Measurements from ENCODE around the gene ERC2. TPM values are rescaled to one million over a fixed set of nuclear protein-coding genes. Genes with fewer than 3 reads are reported as not detected.

ERC2 gene
- total and polyA plus RNA-seq, 8 donors = 1.2 to 4.8 (median 2.3) TPM

DNA sequence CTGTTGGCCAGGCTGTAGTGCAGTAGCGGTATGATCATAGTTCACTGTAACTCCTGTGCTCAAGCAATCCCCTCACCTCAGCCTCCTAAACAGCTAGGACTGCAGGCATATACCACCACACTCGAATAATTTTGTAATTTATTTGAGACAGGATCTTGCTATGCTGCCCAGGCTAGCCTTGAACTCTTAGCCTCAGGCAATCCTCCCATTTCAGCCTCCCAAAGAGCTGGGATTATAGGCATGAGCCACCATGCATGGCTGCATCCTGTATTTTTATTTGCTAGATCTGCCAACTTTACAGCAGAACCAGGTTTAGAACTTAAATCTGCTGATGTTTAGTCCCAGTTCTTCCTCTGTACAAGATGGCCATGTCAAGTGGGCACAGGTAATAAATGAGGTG lies 69.6 kb downstream of the ERC2 start:
- H3K4me1 ChIP-seq = no peaks in the 10 kb centered on the region
- H3K9me3 ChIP-seq = no peaks in the 10 kb centered on the region
- H3K27me3 ChIP-seq = no peaks in the 10 kb centered on the region
- 77 to 79% methylated on average over 2 of the region's 2 CpGs for WGBS, 2 donors
- no peak overlapping the region for H3K27ac ChIP-seq
- H3K4me3 ChIP-seq = no peak overlapping the region
- no peaks in the 10 kb centered on the region for H3K36me3 ChIP-seq
- TF ChIP-seq, protein P1, sequence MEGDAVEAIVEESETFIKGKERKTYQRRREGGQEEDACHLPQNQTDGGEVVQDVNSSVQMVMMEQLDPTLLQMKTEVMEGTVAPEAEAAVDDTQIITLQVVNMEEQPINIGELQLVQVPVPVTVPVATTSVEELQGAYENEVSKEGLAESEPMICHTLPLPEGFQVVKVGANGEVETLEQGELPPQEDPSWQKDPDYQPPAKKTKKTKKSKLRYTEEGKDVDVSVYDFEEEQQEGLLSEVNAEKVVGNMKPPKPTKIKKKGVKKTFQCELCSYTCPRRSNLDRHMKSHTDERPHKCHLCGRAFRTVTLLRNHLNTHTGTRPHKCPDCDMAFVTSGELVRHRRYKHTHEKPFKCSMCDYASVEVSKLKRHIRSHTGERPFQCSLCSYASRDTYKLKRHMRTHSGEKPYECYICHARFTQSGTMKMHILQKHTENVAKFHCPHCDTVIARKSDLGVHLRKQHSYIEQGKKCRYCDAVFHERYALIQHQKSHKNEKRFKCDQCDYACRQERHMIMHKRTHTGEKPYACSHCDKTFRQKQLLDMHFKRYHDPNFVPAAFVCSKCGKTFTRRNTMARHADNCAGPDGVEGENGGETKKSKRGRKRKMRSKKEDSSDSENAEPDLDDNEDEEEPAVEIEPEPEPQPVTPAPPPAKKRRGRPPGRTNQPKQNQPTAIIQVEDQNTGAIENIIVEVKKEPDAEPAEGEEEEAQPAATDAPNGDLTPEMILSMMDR (IDR thresholded peaks at IDR 0.05) = no peak
- no peak for ATAC-seq
- intact Hi-C loops (cut with DNase I) = no loop called here
- no peak for DNase-seq
- no peak for FAIRE-seq

DNA sequence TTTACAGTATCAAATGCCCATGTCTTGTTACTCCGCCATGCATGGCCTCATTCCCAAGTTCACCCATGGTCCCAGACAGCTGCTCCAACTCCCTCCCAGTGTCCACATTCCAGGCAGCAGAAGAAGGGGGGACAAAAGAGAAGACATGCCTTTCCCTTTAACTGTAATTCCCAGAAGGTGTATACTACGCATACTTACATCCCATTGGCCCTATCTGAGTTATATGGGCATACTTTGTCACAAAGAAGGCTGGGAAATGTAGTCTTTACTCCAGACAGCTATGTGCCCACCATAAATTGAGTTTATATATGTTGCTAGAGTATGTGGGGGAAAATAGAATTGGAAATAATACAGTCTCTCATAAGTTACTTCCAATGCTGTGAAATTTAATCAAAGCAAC lies 70.5 kb downstream of the ERC2 start:
- 90 to 98% methylated on average over 2 of the region's 2 CpGs for WGBS, 2 donors
- H3K36me3 ChIP-seq = no peaks in the 10 kb centered on the region
- ATAC-seq = no peak
- no peak for FAIRE-seq
- H3K9me3 ChIP-seq = no peaks in the 10 kb centered on the region
- intact Hi-C loops (cut with DNase I) = no loop called here
- no peak overlapping the region for H3K4me3 ChIP-seq
- no peak overlapping the region for H3K27ac ChIP-seq
- DNase-seq = no peak
- TF ChIP-seq, protein P1 (IDR thresholded peaks at IDR 0.05) = no peak
- H3K4me1 ChIP-seq = no peaks in the 10 kb centered on the region
- no peaks in the 10 kb centered on the region for H3K27me3 ChIP-seq

DNA sequence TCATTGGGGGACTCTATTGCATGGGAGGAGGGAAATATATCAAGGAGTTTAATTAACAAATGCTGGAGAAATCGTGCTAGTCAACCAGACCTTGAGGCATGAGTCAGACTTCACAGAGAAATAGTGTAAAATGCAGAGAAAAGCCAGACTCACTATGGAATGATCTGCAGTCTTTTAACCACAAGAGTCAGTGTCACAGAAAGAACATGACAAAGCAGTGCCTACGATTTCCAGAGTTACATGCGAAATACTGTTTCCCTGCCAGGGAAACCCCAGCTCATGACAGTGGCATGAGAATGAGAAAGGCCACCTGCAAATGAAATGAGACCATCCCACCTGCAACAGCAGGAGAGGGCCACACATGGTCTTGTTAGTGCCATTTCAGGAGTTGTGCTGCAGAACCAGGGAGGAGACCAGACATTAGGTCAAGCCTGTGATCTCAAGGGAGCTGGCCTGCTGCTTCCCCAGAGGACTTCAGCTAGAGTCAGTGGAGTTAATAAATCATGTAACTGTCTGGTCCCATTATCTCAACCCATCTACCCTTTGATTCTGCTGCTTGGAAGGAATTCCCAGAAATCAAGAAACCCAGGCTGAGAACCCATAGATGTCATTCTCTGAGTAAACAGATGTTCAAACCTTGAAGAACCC lies 79.0 kb downstream of the ERC2 start:
- no peaks in the 10 kb centered on the region for H3K4me1 ChIP-seq
- no peak overlapping the region for H3K27ac ChIP-seq
- H3K27me3 ChIP-seq = no peaks in the 10 kb centered on the region
- TF ChIP-seq, protein P1 (IDR thresholded peaks at IDR 0.05) = no peak
- intact Hi-C loops (cut with DNase I) = no loop called here
- WGBS, 2 donors = 82 to 92% methylated on average over 3 of the region's 3 CpGs
- H3K9me3 ChIP-seq = no peaks in the 10 kb centered on the region
- H3K36me3 ChIP-seq = no peaks in the 10 kb centered on the region
- DNase-seq = no peak
- H3K4me3 ChIP-seq = no peak overlapping the region
- ATAC-seq = peak in 1 of 4 donors; percentile 30
- FAIRE-seq = no peak

DNA sequence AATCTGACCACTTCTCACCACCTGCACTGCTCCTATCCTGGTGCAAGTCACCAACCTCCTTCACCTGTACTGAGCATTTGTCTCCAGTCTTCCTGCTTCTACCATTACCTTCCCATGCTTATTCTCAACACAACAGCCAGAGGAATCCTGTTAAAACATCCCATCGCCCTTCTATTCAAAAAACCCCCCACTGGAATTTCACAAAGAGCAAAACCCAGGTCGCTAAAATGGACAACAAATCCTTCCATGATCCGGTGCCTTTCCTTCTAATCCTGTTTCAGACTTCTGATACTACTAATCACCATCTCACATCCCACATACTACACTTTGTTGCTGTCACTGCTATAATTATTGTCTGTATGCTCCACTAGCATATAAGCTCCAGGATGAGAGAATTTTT lies 85.2 kb downstream of the ERC2 start:
- intact Hi-C loops (cut with DNase I) = no loop called here
- TF ChIP-seq, protein P1 (IDR thresholded peaks at IDR 0.05) = no peak
- Histone ChIP-seq H3K9me3 (no peaks in the 10 kb centered on the region), H3K27me3 (no peaks in the 10 kb centered on the region), H3K4me3 (no peak overlapping the region), H3K4me1 (no peaks in the 10 kb centered on the region), H3K27ac (no peak overlapping the region), H3K36me3 (no peaks in the 10 kb centered on the region)
- ATAC-seq = no peak
- FAIRE-seq = no peak
- WGBS, 2 donors = 69 to 78% methylated on average over 3 of the region's 3 CpGs
- DNase-seq = no peak

DNA sequence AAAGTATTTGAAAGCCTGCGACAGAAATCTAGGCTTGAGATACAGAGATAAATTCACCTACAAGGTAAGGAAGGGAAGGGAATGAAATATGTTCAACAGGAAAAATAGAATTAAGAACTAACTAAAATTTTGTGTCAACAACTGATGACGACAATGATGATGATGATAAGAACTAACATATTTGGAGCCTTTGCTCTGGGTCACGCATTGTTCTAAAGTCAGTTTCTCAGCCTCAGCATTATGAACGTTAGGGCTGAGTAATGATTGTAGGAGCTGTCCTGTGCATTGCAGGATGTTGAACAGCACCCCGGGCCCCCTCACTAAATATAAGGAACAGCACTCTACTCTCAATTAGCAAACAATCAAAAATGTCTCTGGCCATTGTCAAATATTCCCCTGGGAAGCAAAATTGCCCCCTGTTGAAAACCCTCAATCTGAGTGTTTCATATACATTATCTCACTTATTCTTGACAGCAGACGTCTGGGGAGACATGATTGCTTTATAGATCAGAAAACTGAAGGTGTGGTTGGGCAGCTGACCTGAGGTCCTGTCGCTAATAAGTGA lies 88.5 kb downstream of the ERC2 start:
- 61 to 67% methylated on average over 7 of the region's 7 CpGs for WGBS, 2 donors
- DNase-seq (no peak), ATAC-seq (no peak), FAIRE-seq (no peak)
- intact Hi-C loops (cut with DNase I) = no loop called here
- H3K27ac ChIP-seq = no peak overlapping the region
- no peaks in the 10 kb centered on the region for H3K4me1 ChIP-seq
- no peaks in the 10 kb centered on the region for H3K36me3 ChIP-seq
- H3K4me3 ChIP-seq = no peak overlapping the region
- TF ChIP-seq, protein P1 (IDR thresholded peaks at IDR 0.05) = no peak
- H3K9me3 ChIP-seq = no peaks in the 10 kb centered on the region
- no peaks in the 10 kb centered on the region for H3K27me3 ChIP-seq
